ENCODE results near the gene PPIB. TPM values are rescaled to one million over a fixed set of nuclear protein-coding genes. Genes with fewer than 3 reads are reported as not detected.

Gene PPIB
- total and polyA plus RNA-seq, 2 experiments from 2014 or later, result 1,188 to 1,748 TPM

DNA sequence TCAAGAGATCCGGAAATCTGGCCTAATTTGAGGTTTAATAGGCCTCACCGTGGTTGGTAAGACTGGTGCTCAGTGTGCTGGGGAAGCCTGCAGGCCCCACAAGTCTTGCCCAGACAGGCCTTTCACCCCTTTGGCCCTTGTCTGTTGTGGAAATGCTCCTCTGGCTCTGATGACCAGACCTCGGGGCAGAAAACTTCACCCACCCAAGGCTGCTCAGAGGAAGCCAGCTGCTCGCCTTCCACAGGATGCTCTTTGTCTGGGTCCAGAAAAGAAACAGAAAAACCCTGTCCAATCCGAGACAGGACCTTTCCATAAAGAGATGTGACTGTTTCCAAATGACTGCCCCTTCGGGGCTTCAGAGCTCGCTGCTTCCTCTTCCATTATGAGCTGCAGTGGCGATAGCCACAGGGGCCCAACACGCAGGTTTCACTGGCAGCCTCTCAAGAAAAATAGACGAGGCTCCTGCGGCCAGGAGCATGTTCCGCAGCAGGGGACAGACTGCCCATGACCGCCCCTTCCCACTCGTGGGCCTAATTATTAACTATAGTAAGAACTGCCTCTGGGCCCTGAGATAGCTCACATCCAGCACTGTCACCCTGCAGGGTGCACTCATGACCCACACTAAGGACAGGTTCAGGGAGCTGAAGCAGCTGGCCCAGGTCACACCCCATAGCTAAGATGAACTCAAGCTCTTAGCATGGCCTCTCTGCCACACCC lies 18.1 kb downstream of the PPIB start:
- 77% methylated on average over 14 of the region's 14 CpGs for WGBS, 2 experiments (ENCODE audit: low coverage in 1 of 2, low lambda C conversion rate in 2 of 2, missing lambda C conversion rate in 2 of 2)
- in situ Hi-C loops (cut with MboI), result no loop called here
- Histone ChIP-seq H2AFZ (no peak overlapping the region), H3K27me3 (replicated peaks; ENCODE audit: insufficient read depth) (no peaks in the 10 kb centered on the region), H3K4me3 (no peak overlapping the region), H3K36me3 (ENCODE audit: low read depth) (peaks cover 11% of the 10 kb centered on the region; the same call in 1 of the 2 replicates), H3F3A (ENCODE audit: insufficient read depth) (peaks cover 7% of the 10 kb centered on the region; the same call in 1 of the 2 replicates), H3K4me2 (ENCODE audit: unreplicated experiment) (no peak overlapping the region), H3K9me2 (ENCODE audit: insufficient read depth) (no peaks in the 10 kb centered on the region), H3K9me3 (ENCODE audit: low read depth) (no peaks in the 10 kb centered on the region), H3K27ac (no peak overlapping the region), H3K9ac (no peak overlapping the region), H4K20me1 (ENCODE audit: insufficient read depth) (no peaks in the 10 kb centered on the region), H3K4me1 (ENCODE audit: insufficient read depth) (no peaks in the 10 kb centered on the region), H3K79me2 (ENCODE audit: insufficient read depth) (no peaks in the 10 kb centered on the region)
- no peak for DNase-seq
- TF ChIP-seq EZH2 (IDR thresholded peaks at IDR 0.05; ENCODE audit: insufficient read depth, poor library complexity, severe bottlenecking) (no peak), EZH2phosphoT487 (IDR thresholded peaks at IDR 0.05; ENCODE audit: insufficient read depth, low read depth) (no peak)

- Histone ChIP-seq H4K20me1 (ENCODE audit: insufficient read depth) (no peaks in the 10 kb centered on the region), H3K79me2 (ENCODE audit: insufficient read depth) (no peaks in the 10 kb centered on the region), H3K4me1 (ENCODE audit: insufficient read depth) (no peaks in the 10 kb centered on the region), H2AFZ (no peak overlapping the region), H3K27me3 (replicated peaks; ENCODE audit: insufficient read depth) (no peaks in the 10 kb centered on the region), H3K9ac (no peak overlapping the region), H3K4me3 (no peak overlapping the region), H3K36me3 (ENCODE audit: low read depth) (peaks cover 11% of the 10 kb centered on the region; the same call in 1 of the 2 replicates), H3K9me3 (ENCODE audit: low read depth) (no peaks in the 10 kb centered on the region), H3K27ac (no peak overlapping the region), H3F3A (ENCODE audit: insufficient read depth) (peaks cover 7% of the 10 kb centered on the region; the same call in 1 of the 2 replicates), H3K9me2 (ENCODE audit: insufficient read depth) (no peaks in the 10 kb centered on the region), H3K4me2 (ENCODE audit: unreplicated experiment) (no peak overlapping the region)
- TF ChIP-seq EZH2 (IDR thresholded peaks at IDR 0.05; ENCODE audit: insufficient read depth, poor library complexity, severe bottlenecking), result no peak
- no peak for TF ChIP-seq EZH2phosphoT487 (IDR thresholded peaks at IDR 0.05; ENCODE audit: insufficient read depth, low read depth)
- in situ Hi-C loops (cut with MboI), result no loop called here
- 83 to 85% methylated on average over 8 of the region's 8 CpGs for WGBS, 2 experiments (ENCODE audit: low coverage in 1 of 2, low lambda C conversion rate in 2 of 2, missing lambda C conversion rate in 2 of 2)
- no peak for DNase-seq
Observed at GRCh38 chr15:64144192-64144564, 18.6 kb downstream of the PPIB start.

DNA sequence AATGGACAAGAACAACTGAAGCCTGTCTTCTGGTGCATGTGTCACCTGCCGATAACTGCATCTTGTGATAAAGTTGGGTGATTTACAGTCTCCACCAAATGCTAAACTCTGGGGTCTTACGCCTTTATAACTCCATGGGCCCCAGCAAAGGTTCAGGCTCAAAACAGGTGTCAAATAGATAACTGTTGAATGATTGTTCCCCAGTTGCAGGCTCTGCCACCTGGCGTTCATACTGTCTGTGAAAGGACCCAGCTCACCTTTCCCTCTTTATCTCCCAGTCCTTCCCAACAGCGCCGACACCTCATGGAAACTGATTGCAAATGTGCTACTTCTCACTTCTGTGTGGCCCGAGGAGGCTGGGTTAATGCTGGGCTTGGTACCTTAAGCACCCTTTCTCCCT lies 19.5 kb downstream of the PPIB start:
- 97 to 98% methylated on average over 6 of the region's 6 CpGs for WGBS, 2 experiments (ENCODE audit: low coverage in 1 of 2, low lambda C conversion rate in 2 of 2, missing lambda C conversion rate in 2 of 2)
- Histone ChIP-seq H3K27ac (no peak overlapping the region), H3K79me2 (ENCODE audit: insufficient read depth) (no peaks in the 10 kb centered on the region), H3K9me2 (ENCODE audit: insufficient read depth) (no peaks in the 10 kb centered on the region), H3K9me3 (ENCODE audit: low read depth) (no peaks in the 10 kb centered on the region), H2AFZ (no peak overlapping the region), H4K20me1 (ENCODE audit: insufficient read depth) (no peaks in the 10 kb centered on the region), H3K4me3 (no peak overlapping the region), H3K4me2 (ENCODE audit: unreplicated experiment) (no peak overlapping the region), H3K36me3 (ENCODE audit: low read depth) (peaks cover 16% of the 10 kb centered on the region; the same call in 1 of the 2 replicates), H3K4me1 (ENCODE audit: insufficient read depth) (no peaks in the 10 kb centered on the region), H3F3A (ENCODE audit: insufficient read depth) (no peaks in the 10 kb centered on the region), H3K27me3 (replicated peaks; ENCODE audit: insufficient read depth) (no peaks in the 10 kb centered on the region), H3K9ac (no peak overlapping the region)
- no peak for DNase-seq
- in situ Hi-C loops (cut with MboI), result no loop called here
- TF ChIP-seq EZH2phosphoT487 (IDR thresholded peaks at IDR 0.05; ENCODE audit: insufficient read depth, low read depth) (no peak), EZH2 (IDR thresholded peaks at IDR 0.05; ENCODE audit: insufficient read depth, poor library complexity, severe bottlenecking) (no peak)

- in situ Hi-C loops (cut with MboI), result no loop called here
- Histone ChIP-seq H3K4me1 (ENCODE audit: insufficient read depth) (no peaks in the 10 kb centered on the region), H3K36me3 (ENCODE audit: low read depth) (peaks cover 23% of the 10 kb centered on the region)
Observed at GRCh38 chr15:64141798-64142512, 20.9 kb downstream of the PPIB start.

More at GRCh38 chr15:64141798-64142512, 20.9 kb downstream of the PPIB start:
- Histone ChIP-seq H2AFZ (no peak overlapping the region), H3K27ac (no peak overlapping the region), H3K4me2 (ENCODE audit: unreplicated experiment) (no peak overlapping the region), H3K9ac (no peak overlapping the region), H3K9me2 (ENCODE audit: insufficient read depth) (no peaks in the 10 kb centered on the region), H3K9me3 (ENCODE audit: low read depth) (no peaks in the 10 kb centered on the region), H3F3A (ENCODE audit: insufficient read depth) (no peaks in the 10 kb centered on the region), H3K27me3 (replicated peaks; ENCODE audit: insufficient read depth) (no peaks in the 10 kb centered on the region), H3K79me2 (ENCODE audit: insufficient read depth) (no peaks in the 10 kb centered on the region), H4K20me1 (ENCODE audit: insufficient read depth) (no peaks in the 10 kb centered on the region), H3K4me3 (no peak overlapping the region)
- WGBS, 2 experiments (ENCODE audit: low coverage in 1 of 2, low lambda C conversion rate in 2 of 2, missing lambda C conversion rate in 2 of 2), result 94 to 98% methylated on average over 8 of the region's 8 CpGs
- TF ChIP-seq EZH2phosphoT487 (IDR thresholded peaks at IDR 0.05; ENCODE audit: insufficient read depth, low read depth), result no peak
- no peak for TF ChIP-seq EZH2 (IDR thresholded peaks at IDR 0.05; ENCODE audit: insufficient read depth, poor library complexity, severe bottlenecking)
- no peak for DNase-seq
